GM12878 (cell line): ENCODE data around the gene LRP1B.

Experiments
- CHD1 ChIP-seq: IDR thresholded peaks from 2 replicates; pipeline ENCODE4 v1.6.1; 2012; ENCODE audit warnings: low read depth, low read length, improper control_type of control experiment
- CHD2 ChIP-seq: IDR thresholded peaks from 2 replicates; pipeline ENCODE4 v1.6.1; 2011; ENCODE audit warnings: low read depth, low read length, improper control_type of control experiment, borderline replicate concordance
- CTCF ChIP-seq, 3 experiments: IDR thresholded peaks in 2 of 3; conservative IDR thresholded peaks in 1 of 3; 2 replicates each; pipeline ENCODE4 v1.5.1; 2011; ENCODE audit warnings: low read depth in 3 of 3, low read length in 3 of 3, mild to moderate bottlenecking in 3 of 3, control low read depth in 2 of 3, moderate library complexity in 2 of 3, inconsistent platforms in 1 of 3, mixed read lengths in 1 of 3; ENCODE audit not compliant: control insufficient read depth in 2 of 3, insufficient read depth in 1 of 3; ENCODE audit errors: extremely low read depth in 1 of 3
- GABPA ChIP-seq: IDR thresholded peaks from 2 replicates; pipeline ENCODE4 v1.6.1; 2014; ENCODE audit warnings: antibody characterized with exemption, low read depth, mild to moderate bottlenecking, inconsistent platforms
- MTA3 ChIP-seq: IDR thresholded peaks from 2 replicates; pipeline ENCODE4 v1.6.1; 2012; ENCODE audit warnings: low read length, inconsistent platforms, borderline replicate concordance
- POLR2A ChIP-seq: IDR thresholded peaks from 2 replicates; pipeline ENCODE4 v1.6.1; 2011; ENCODE audit warnings: low read depth, mild to moderate bottlenecking, low read length
- RBBP5 ChIP-seq: fragments of 200-600 bp; sonication (generic); conservative IDR thresholded peaks from 2 replicates; pipeline ENCODE4 v1.6.1; 2016
- SMC3 ChIP-seq: IDR thresholded peaks from 2 replicates; pipeline ENCODE4 v1.6.1; 2011; ENCODE audit warnings: low read length, improper control_type of control experiment, borderline replicate concordance
- ZNF24 ChIP-seq: fragments of 450-650 bp; IDR thresholded peaks from 2 replicates; pipeline ENCODE4 v1.6.1; 2017; ENCODE audit warnings: antibody characterized with exemption, mild to moderate bottlenecking

GRCh38 chr2:140362361-140362760, 1768.5 kb downstream of the LRP1B start:
- TF ChIP-seq CTCF (IDR thresholded peaks at IDR 0.05 in 2 of 3, conservative IDR thresholded peaks at IDR 0.05 in 1 of 3; ENCODE audit: control insufficient read depth in 2 of 3, extremely low read depth in 1 of 3, insufficient read depth in 1 of 3, low read depth in 3 of 3, low read length in 3 of 3) (no peak), GABPA (no peak), MTA3 (no peak), ZNF24 (no peak), CHD2 (no peak), SMC3 (no peak), CHD1 (no peak), RBBP5 (no peak), POLR2A (no peak)
